GM12865 (cell line): ENCODE data around the gene BHLHE23.

Source experiments
- DNase-seq: peaks from one replicate; pipeline ENCODE4 v3.0.0; 2010; ENCODE audit warnings: low read depth
- H3K4me3 ChIP-seq: 2 replicates; pipeline ENCODE4 v1.5.1; 2011; ENCODE audit warnings: mild to moderate bottlenecking, low read depth, low read length, control low read depth
- CTCF ChIP-seq: IDR thresholded peaks from 2 replicates; pipeline ENCODE4 v1.5.1; 2011; ENCODE audit warnings: low read length, control low read depth, low read depth, inconsistent platforms; ENCODE audit not compliant: insufficient read depth; ENCODE audit errors: missing control alignments

Gene BHLHE23

GRCh38 chr20:63047946-63048345, 41.2 kb upstream of the BHLHE23 start:
- no peak for TF ChIP-seq CTCF
- H3K4me3 ChIP-seq = no peak overlapping the region
- no peak for DNase-seq

DNA sequence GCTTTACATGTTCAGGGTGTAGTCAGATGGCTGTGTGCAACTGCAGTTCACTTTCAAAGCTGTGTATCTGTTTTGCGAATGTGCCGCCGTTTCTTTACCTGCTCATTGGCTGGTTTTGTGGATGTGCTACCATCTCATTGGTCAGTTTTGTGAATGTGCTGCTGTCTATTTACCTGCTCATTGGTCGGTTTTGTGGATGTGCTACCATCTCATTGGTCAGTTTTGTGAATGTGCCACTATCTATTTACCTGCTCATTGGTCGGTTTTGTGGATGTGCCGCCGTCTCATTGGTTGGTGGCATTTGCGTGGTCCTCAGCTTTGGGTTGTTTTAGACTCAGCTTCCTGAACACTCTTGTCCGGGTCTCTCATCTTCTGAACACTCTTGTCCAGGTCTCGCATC, 40.5 kb upstream of the BHLHE23 start:
- H3K4me3 ChIP-seq = no peak overlapping the region
- no peak for TF ChIP-seq CTCF
- no peak for DNase-seq

GRCh38 chr20:63046841-63047240, 40.1 kb upstream of the BHLHE23 start:
- no peak overlapping the region for H3K4me3 ChIP-seq
- no peak for TF ChIP-seq CTCF
- DNase-seq = no peak

- DNase-seq = no peak
- TF ChIP-seq CTCF = no peak
Observed at GRCh38 chr20:63045991-63046390, 39.2 kb upstream of the BHLHE23 start.

GRCh38 chr20:63045401-63045800, 38.6 kb upstream of the BHLHE23 start:
- no peak for DNase-seq
- no peak overlapping the region for H3K4me3 ChIP-seq
- no peak for TF ChIP-seq CTCF

More at GRCh38 chr20:63045991-63046390, 39.2 kb upstream of the BHLHE23 start:
- H3K4me3 ChIP-seq = no peak overlapping the region

GRCh38 chr20:63044605-63045004, 37.8 kb upstream of the BHLHE23 start:
- no peak for DNase-seq
- no peak overlapping the region for H3K4me3 ChIP-seq
- TF ChIP-seq CTCF = no peak

DNA sequence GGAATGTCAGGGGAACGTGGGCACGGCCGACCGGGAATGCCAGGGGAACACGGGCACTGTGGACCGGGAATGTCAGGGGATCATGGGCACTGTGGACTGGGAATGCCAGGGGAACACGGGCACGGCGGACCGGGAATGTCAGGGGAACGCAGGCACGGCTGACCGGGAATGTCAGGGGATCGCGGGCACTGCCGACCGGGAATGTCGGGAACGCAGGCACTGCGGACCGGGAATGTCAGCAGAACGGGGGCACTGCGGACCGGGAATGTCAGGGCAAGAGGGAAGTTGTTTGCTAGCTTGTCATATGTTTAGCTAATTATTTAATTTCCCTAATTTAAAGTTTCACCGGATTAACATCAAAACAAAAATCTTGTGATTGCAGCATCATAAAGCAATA, 37.4 kb upstream of the BHLHE23 start:
- H3K4me3 ChIP-seq = no peak overlapping the region
- TF ChIP-seq CTCF = no peak
- no peak for DNase-seq
